ENCODE measurements around the gene SLC17A3.

The SLC17A3 gene

GRCh38 chr6:25878721-25879322, 4.8 kb upstream of the SLC17A3 start:
- no peak overlapping the region for H3K27ac Mint-ChIP-seq
- H3K9me3 Mint-ChIP-seq = no peaks in the 10 kb centered on the region
- peaks cover 12% of the 10 kb centered on the region for H3K27me3 Mint-ChIP-seq
- peaks cover 20% of the 10 kb centered on the region for H3K4me1 Mint-ChIP-seq (ENCODE audit: low read depth)
- no peaks in the 10 kb centered on the region for H3K36me3 Mint-ChIP-seq (ENCODE audit: low read depth)
- no peak for DNase-seq
- H3K4me3 Mint-ChIP-seq = no peak overlapping the region

- peaks cover 6% of the 10 kb centered on the region for H3K27me3 Mint-ChIP-seq
- H3K36me3 Mint-ChIP-seq (ENCODE audit: low read depth) = no peaks in the 10 kb centered on the region
- peaks cover 19% of the 10 kb centered on the region for H3K4me1 Mint-ChIP-seq (ENCODE audit: low read depth)
- no peak overlapping the region for H3K27ac Mint-ChIP-seq
- no peaks in the 10 kb centered on the region for H3K9me3 Mint-ChIP-seq
- no peak overlapping the region for H3K4me3 Mint-ChIP-seq
- DNase-seq = no peak
These were observed 2.0 kb upstream of the SLC17A3 start for GRCh38 chr6:25875926-25876602.

- H3K27ac Mint-ChIP-seq = no peak overlapping the region
- no peak overlapping the region for H3K4me3 Mint-ChIP-seq
- H3K27me3 Mint-ChIP-seq = peaks cover 6% of the 10 kb centered on the region
- H3K9me3 Mint-ChIP-seq = no peaks in the 10 kb centered on the region
- H3K36me3 Mint-ChIP-seq (ENCODE audit: low read depth) = no peaks in the 10 kb centered on the region
- H3K4me1 Mint-ChIP-seq (ENCODE audit: low read depth) = peaks cover 19% of the 10 kb centered on the region
- no peak for DNase-seq
These were observed 1.5 kb upstream of the SLC17A3 start for GRCh38 chr6:25875563-25875905.

- H3K27ac Mint-ChIP-seq = no peak overlapping the region
- no peak for DNase-seq
- H3K27me3 Mint-ChIP-seq = peaks cover 6% of the 10 kb centered on the region
- H3K36me3 Mint-ChIP-seq (ENCODE audit: low read depth) = no peaks in the 10 kb centered on the region
- no peak overlapping the region for H3K4me3 Mint-ChIP-seq
- H3K4me1 Mint-ChIP-seq (ENCODE audit: low read depth) = peaks cover 19% of the 10 kb centered on the region
- no peaks in the 10 kb centered on the region for H3K9me3 Mint-ChIP-seq
These were observed 949 bp upstream of the SLC17A3 start for GRCh38 chr6:25874822-25875562.

- H3K4me1 Mint-ChIP-seq (ENCODE audit: low read depth) = peaks cover 22% of the 10 kb centered on the region
- H3K9me3 Mint-ChIP-seq = no peaks in the 10 kb centered on the region
- H3K27me3 Mint-ChIP-seq = no peaks in the 10 kb centered on the region
- no peak for DNase-seq
- no peak overlapping the region for H3K27ac Mint-ChIP-seq
- no peaks in the 10 kb centered on the region for H3K36me3 Mint-ChIP-seq (ENCODE audit: low read depth)
- H3K4me3 Mint-ChIP-seq = no peak overlapping the region
These were observed 1.2 kb downstream of the SLC17A3 start for GRCh38 chr6:25872814-25873213.

GRCh38 chr6:25869840-25870239, 4.2 kb downstream of the SLC17A3 start:
- Mint-ChIP-seq H3K4me1 (ENCODE audit: low read depth) (peaks cover 35% of the 10 kb centered on the region), H3K27ac (no peak overlapping the region), H3K27me3 (no peaks in the 10 kb centered on the region), H3K4me3 (no peak overlapping the region), H3K36me3 (ENCODE audit: low read depth) (no peaks in the 10 kb centered on the region), H3K9me3 (no peaks in the 10 kb centered on the region)
- no peak for DNase-seq

GRCh38 chr6:25868436-25869183, 5.4 kb downstream of the SLC17A3 start:
- no peak for DNase-seq
- no peak overlapping the region for H3K27ac Mint-ChIP-seq
- H3K27me3 Mint-ChIP-seq = no peaks in the 10 kb centered on the region
- no peaks in the 10 kb centered on the region for H3K9me3 Mint-ChIP-seq
- no peaks in the 10 kb centered on the region for H3K36me3 Mint-ChIP-seq (ENCODE audit: low read depth)
- no peak overlapping the region for H3K4me3 Mint-ChIP-seq
- peaks cover 35% of the 10 kb centered on the region for H3K4me1 Mint-ChIP-seq (ENCODE audit: low read depth)

- Mint-ChIP-seq H3K36me3 (ENCODE audit: low read depth) (no peaks in the 10 kb centered on the region), H3K27ac (peak overlapping the region; percentile 48), H3K4me1 (ENCODE audit: low read depth) (peaks cover 26% of the 10 kb centered on the region), H3K27me3 (no peaks in the 10 kb centered on the region), H3K9me3 (no peaks in the 10 kb centered on the region), H3K4me3 (no peak overlapping the region)
- DNase-seq = no peak
These were observed 8.0 kb downstream of the SLC17A3 start for GRCh38 chr6:25866011-25866410.

GRCh38 chr6:25863360-25863759, 10.7 kb downstream of the SLC17A3 start:
- H3K4me1 Mint-ChIP-seq (ENCODE audit: low read depth) = peaks cover 23% of the 10 kb centered on the region
- no peak overlapping the region for H3K27ac Mint-ChIP-seq

GRCh38 chr6:25862199-25862598, 11.8 kb downstream of the SLC17A3 start:
- Mint-ChIP-seq H3K27ac (no peak overlapping the region), H3K9me3 (no peaks in the 10 kb centered on the region), H3K27me3 (no peaks in the 10 kb centered on the region), H3K4me3 (no peak overlapping the region), H3K4me1 (ENCODE audit: low read depth) (peaks cover 26% of the 10 kb centered on the region), H3K36me3 (ENCODE audit: low read depth) (no peaks in the 10 kb centered on the region)
- DNase-seq = no peak

More at GRCh38 chr6:25863360-25863759, 10.7 kb downstream of the SLC17A3 start:
- no peak for DNase-seq
- Mint-ChIP-seq H3K36me3 (ENCODE audit: low read depth) (no peaks in the 10 kb centered on the region), H3K27me3 (no peaks in the 10 kb centered on the region), H3K4me3 (no peak overlapping the region), H3K9me3 (no peaks in the 10 kb centered on the region)

GRCh38 chr6:25852756-25853155, 21.3 kb downstream of the SLC17A3 start:
- H3K9me3 Mint-ChIP-seq = no peaks in the 10 kb centered on the region
- H3K27ac Mint-ChIP-seq = no peak overlapping the region
- DNase-seq = no peak
- H3K36me3 Mint-ChIP-seq (ENCODE audit: low read depth) = no peaks in the 10 kb centered on the region
- H3K27me3 Mint-ChIP-seq = peaks cover 14% of the 10 kb centered on the region
- peaks cover 11% of the 10 kb centered on the region for H3K4me1 Mint-ChIP-seq (ENCODE audit: low read depth)
- H3K4me3 Mint-ChIP-seq = no peak overlapping the region

- H3K4me3 Mint-ChIP-seq = no peak overlapping the region
- H3K27me3 Mint-ChIP-seq = peaks cover 19% of the 10 kb centered on the region
- no peak overlapping the region for H3K27ac Mint-ChIP-seq
- H3K4me1 Mint-ChIP-seq (ENCODE audit: low read depth) = peaks cover 11% of the 10 kb centered on the region
- H3K36me3 Mint-ChIP-seq (ENCODE audit: low read depth) = no peaks in the 10 kb centered on the region
- H3K9me3 Mint-ChIP-seq = no peaks in the 10 kb centered on the region
- no peak for DNase-seq
These were observed 22.1 kb downstream of the SLC17A3 start for GRCh38 chr6:25851961-25852360.

- DNase-seq = no peak
- Mint-ChIP-seq H3K4me1 (ENCODE audit: low read depth) (no peaks in the 10 kb centered on the region), H3K36me3 (ENCODE audit: low read depth) (no peaks in the 10 kb centered on the region), H3K4me3 (no peak overlapping the region), H3K27me3 (peaks cover 30% of the 10 kb centered on the region), H3K27ac (no peak overlapping the region), H3K9me3 (no peaks in the 10 kb centered on the region)
These were observed 29.5 kb downstream of the SLC17A3 start for GRCh38 chr6:25844518-25844917.

- Mint-ChIP-seq H3K36me3 (ENCODE audit: low read depth) (no peaks in the 10 kb centered on the region), H3K4me1 (ENCODE audit: low read depth) (no peaks in the 10 kb centered on the region), H3K27me3 (peaks cover 27% of the 10 kb centered on the region), H3K4me3 (no peak overlapping the region), H3K9me3 (no peaks in the 10 kb centered on the region), H3K27ac (no peak overlapping the region)
- DNase-seq = no peak
These were observed 31.5 kb downstream of the SLC17A3 start for GRCh38 chr6:25842526-25842925.

Data from activated T-cell treated with anti-CD3 and anti-CD28 coated beads, Interleukin-2, amount 50 U/mL, for 24 hours (primary cell).